ENCODE results near the gene LPAR5. TPM values are rescaled to one million over a fixed set of nuclear protein-coding genes. Genes with fewer than 3 reads are reported as not detected.

LPAR5 gene
- total RNA-seq, 1 experiment from 2014 or later, result 14.8 TPM

DNA sequence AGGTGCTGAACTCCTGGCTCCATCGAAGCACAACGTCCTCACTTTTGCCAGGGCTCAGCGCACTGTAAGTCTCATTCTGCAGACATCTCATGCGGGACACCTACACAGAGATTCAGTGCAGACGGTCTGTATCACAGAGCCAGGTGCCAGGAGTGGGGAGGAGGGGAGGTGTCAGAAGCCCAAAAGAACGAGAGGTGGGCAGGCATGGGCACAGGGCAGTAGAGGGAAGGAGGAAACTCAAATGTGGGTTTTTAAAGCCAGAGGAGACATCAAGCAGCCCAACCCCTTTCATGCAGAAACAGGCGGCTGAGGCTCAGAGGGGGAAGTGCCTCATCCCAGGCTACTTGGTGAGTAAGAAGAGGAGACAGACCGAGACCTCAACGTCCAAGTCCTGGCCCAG, 2.5 kb upstream of the LPAR5 start:
- no peak overlapping the region for H3K4me3 ChIP-seq
- H2AFZ ChIP-seq, result no peak overlapping the region
- H3K79me2 ChIP-seq (ENCODE audit: low read depth), result no peaks in the 10 kb centered on the region
- peaks cover 22% of the 10 kb centered on the region for H3K4me1 ChIP-seq (replicated peaks; ENCODE audit: insufficient read depth)
- H3K4me2 ChIP-seq, result no peak overlapping the region
- ChIA-PET CTCF (no interaction called here), POLR2A (ENCODE audit: unreplicated experiment) (no interaction called here)
- BruUV-seq (replicated peaks), result no TSS peak
- H3K9me3 ChIP-seq (ENCODE audit: insufficient read depth, low read depth), result no peaks in the 10 kb centered on the region
- no peak for TF ChIP-seq EZH2 (IDR thresholded peaks at IDR 0.05; ENCODE audit: low read depth)
- TF ChIP-seq, protein P1, sequence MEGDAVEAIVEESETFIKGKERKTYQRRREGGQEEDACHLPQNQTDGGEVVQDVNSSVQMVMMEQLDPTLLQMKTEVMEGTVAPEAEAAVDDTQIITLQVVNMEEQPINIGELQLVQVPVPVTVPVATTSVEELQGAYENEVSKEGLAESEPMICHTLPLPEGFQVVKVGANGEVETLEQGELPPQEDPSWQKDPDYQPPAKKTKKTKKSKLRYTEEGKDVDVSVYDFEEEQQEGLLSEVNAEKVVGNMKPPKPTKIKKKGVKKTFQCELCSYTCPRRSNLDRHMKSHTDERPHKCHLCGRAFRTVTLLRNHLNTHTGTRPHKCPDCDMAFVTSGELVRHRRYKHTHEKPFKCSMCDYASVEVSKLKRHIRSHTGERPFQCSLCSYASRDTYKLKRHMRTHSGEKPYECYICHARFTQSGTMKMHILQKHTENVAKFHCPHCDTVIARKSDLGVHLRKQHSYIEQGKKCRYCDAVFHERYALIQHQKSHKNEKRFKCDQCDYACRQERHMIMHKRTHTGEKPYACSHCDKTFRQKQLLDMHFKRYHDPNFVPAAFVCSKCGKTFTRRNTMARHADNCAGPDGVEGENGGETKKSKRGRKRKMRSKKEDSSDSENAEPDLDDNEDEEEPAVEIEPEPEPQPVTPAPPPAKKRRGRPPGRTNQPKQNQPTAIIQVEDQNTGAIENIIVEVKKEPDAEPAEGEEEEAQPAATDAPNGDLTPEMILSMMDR (conservative IDR thresholded peaks at IDR 0.05), result no peak
- H3K27ac ChIP-seq, result no peak overlapping the region
- H3K36me3 ChIP-seq (ENCODE audit: low read depth), result no peaks in the 10 kb centered on the region
- no peaks in the 10 kb centered on the region for H4K20me1 ChIP-seq (ENCODE audit: insufficient read depth)
- intact Hi-C loops (cut with micrococcal nuclease; ENCODE audit: unreplicated experiment), result no loop called here
- peaks cover 8% of the 10 kb centered on the region; the same call in 1 of the 2 replicates for H3F3A ChIP-seq (ENCODE audit: insufficient read depth, low read depth)
- no peaks in the 10 kb centered on the region for H3K9me2 ChIP-seq (ENCODE audit: insufficient read depth)
- H3K27me3 ChIP-seq (ENCODE audit: insufficient read depth, low read depth), result no peaks in the 10 kb centered on the region; the same call in 1 of the 2 replicates
- DNase-seq, result no peak

DNA sequence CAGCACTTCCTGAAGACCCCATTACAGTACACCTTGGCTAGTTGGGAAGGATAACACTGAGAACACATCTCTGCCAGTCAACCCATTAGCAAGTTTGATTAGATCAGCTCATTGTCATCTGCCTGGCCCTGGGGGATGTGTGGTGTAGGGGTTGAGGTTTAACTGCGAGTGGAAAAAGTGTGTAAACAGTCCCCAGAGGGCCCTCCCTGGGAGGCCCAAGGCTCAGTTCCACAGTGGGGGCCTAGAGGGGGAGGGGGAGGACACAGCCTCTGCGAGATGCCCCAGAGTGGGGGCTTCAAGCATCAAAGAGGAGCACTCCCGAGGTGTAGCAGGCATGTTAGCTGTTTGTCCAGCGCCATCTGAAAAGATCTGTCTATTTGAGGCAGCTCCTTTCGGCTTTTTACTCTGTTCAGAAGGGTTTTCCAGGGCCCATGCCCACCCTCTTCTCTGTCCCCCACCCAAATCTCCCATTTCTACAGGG, 344 bp downstream of the LPAR5 start:
- H3K9me3 ChIP-seq (ENCODE audit: insufficient read depth, low read depth), result no peaks in the 10 kb centered on the region
- no peaks in the 10 kb centered on the region for H3K36me3 ChIP-seq (ENCODE audit: low read depth)
- H3K4me2 ChIP-seq, result peak overlapping the region; percentile 83
- peaks cover 8% of the 10 kb centered on the region; the same call in 1 of the 2 replicates for H3F3A ChIP-seq (ENCODE audit: insufficient read depth, low read depth)
- no peaks in the 10 kb centered on the region for H3K79me2 ChIP-seq (ENCODE audit: low read depth)
- peaks cover 22% of the 10 kb centered on the region for H3K4me1 ChIP-seq (replicated peaks; ENCODE audit: insufficient read depth)
- intact Hi-C loops (cut with micrococcal nuclease; ENCODE audit: unreplicated experiment), result no loop called here
- peak overlapping the region; percentile 48; the same call in 1 of the 2 replicates for H3K4me3 ChIP-seq
- H3K9me2 ChIP-seq (ENCODE audit: insufficient read depth), result no peaks in the 10 kb centered on the region
- peak overlapping the region; percentile 80 for H2AFZ ChIP-seq
- no peaks in the 10 kb centered on the region for H3K27me3 ChIP-seq (ENCODE audit: insufficient read depth, low read depth)
- ChIA-PET POLR2A (ENCODE audit: unreplicated experiment) (interaction anchor here (0.5 to 1.3 kb wide), 11 partner anchors 21 to 311 kb away, joined by 3 to 19 read pairs (median 3); partner anchors contain the start of genes C12orf57, VAMP1 and ZNF384), CTCF (interaction anchor here (0.5 to 1.0 kb wide), 4 partner anchors 10 to 130 kb away, joined by 3 to 11 read pairs (median 4); no protein-coding TSS in a partner anchor)
- no peak for DNase-seq
- peak overlapping the region; percentile 38 for H3K27ac ChIP-seq
- BruUV-seq (replicated peaks), result TSS peak; percentile 67
- no peaks in the 10 kb centered on the region for H4K20me1 ChIP-seq (ENCODE audit: insufficient read depth)
- TF ChIP-seq, protein P1 (conservative IDR thresholded peaks at IDR 0.05), result no peak
- TF ChIP-seq EZH2 (IDR thresholded peaks at IDR 0.05; ENCODE audit: low read depth), result no peak

DNA sequence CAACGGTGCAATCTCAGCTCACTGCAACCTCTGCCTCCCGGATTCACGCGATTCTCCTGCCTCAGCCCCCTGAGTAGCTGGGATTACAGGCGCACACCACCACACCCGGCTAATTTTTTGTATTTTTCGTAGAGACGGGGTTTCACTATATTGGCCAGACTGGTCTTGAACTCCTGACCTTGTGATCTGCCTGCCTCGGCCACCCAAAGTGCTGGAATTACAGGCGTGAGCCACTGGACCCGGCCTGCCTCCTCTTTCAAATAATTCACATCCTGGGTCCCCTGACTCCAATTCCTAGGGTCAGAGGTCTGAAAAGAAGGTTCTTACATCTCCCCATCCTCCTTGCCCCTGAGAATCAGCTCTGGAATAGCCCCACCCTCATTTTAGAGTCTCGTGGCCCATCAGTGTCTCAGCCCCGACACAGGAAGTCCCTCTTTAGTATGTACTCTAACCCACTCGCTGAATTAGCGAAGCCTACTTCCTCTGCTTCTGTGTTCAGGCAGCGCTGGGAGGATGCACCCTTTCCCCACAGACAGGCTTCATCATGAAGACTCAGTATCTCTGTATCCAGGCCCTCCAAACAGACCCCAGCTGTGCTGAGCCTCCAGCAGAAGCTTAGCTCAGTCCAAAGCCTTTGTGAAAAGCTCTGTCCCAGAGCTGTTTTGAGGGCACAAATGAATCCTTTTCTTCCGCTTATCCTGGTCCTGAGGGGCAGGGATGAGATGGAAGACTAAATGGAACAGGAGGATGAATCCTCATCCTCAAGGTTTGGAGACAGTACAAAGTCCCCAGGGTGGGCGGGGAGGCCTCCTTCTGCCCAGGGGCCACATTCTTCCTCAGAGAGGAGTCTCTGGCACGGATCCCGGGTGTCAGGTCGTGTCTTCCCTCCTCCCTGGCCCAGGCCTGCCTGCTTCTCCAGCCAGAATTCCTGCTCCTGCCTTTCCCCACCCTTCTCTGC, 3.5 kb downstream of the LPAR5 start:
- CTCF ChIA-PET, result interaction anchor here (0.6 to 1.0 kb wide), 3 partner anchors 13 to 21 kb away, joined by 3 to 9 read pairs (median 8); no protein-coding TSS in a partner anchor
- H3K9me3 ChIP-seq (ENCODE audit: insufficient read depth, low read depth), result no peaks in the 10 kb centered on the region
- H3K9me2 ChIP-seq (ENCODE audit: insufficient read depth), result no peaks in the 10 kb centered on the region
- POLR2A ChIA-PET (ENCODE audit: unreplicated experiment), result interaction anchor here (0.6 to 0.7 kb wide), 4 partner anchors 33 to 219 kb away, joined by 3 to 6 read pairs (median 4); partner anchors contain the start of genes CDCA3 and MRPL51
- no peaks in the 10 kb centered on the region for H3K36me3 ChIP-seq (ENCODE audit: low read depth)
- no peak overlapping the region for H2AFZ ChIP-seq
- H3K4me3 ChIP-seq, result no peak overlapping the region
- H3K79me2 ChIP-seq (ENCODE audit: low read depth), result no peaks in the 10 kb centered on the region
- TF ChIP-seq, protein P1 (conservative IDR thresholded peaks at IDR 0.05), result no peak
- no peak for TF ChIP-seq EZH2 (IDR thresholded peaks at IDR 0.05; ENCODE audit: low read depth)
- intact Hi-C loops (cut with micrococcal nuclease; ENCODE audit: unreplicated experiment), result no loop called here
- H3K27ac ChIP-seq, result no peak overlapping the region
- no peak overlapping the region for H3K4me2 ChIP-seq
- H3F3A ChIP-seq (ENCODE audit: insufficient read depth, low read depth), result peaks cover 8% of the 10 kb centered on the region; the same call in 1 of the 2 replicates
- no TSS peak for BruUV-seq (replicated peaks)
- peak in 1 of 2 experiments; percentile 17 for DNase-seq
- no peaks in the 10 kb centered on the region for H4K20me1 ChIP-seq (ENCODE audit: insufficient read depth)
- no peaks in the 10 kb centered on the region for H3K27me3 ChIP-seq (ENCODE audit: insufficient read depth, low read depth)
- H3K4me1 ChIP-seq (replicated peaks; ENCODE audit: insufficient read depth), result peaks cover 22% of the 10 kb centered on the region

All from PC-9 (cell line).